BLaER1 (cell line): ENCODE results near the gene ERAL1.
A peak's percentile ranks its signal among the peaks of the same experiment; 100 is the strongest.
"Not testable (repeated sequence)": the region's sequence is repeated elsewhere in the genome, so short reads cannot be mapped to it uniquely, and the experiment has no call there.

Experiments
- H3K27ac ChIP-seq: shearing (Covaris generic); formaldehyde crosslinking; 2 replicates; pipeline ENCODE4 v1.8.1; 2022
- H3K27me3 ChIP-seq: shearing (Covaris generic); formaldehyde crosslinking; 2 replicates; pipeline ENCODE4 v1.8.1; 2022
- H3K36me3 ChIP-seq: shearing (Covaris generic); formaldehyde crosslinking; 2 replicates; pipeline ENCODE4 v1.8.1; 2022
- H3K4me1 ChIP-seq: shearing (Covaris generic); formaldehyde crosslinking; 2 replicates; pipeline ENCODE4 v1.8.1; 2022
- H3K4me2 ChIP-seq: shearing (Covaris generic); formaldehyde crosslinking; 2 replicates; pipeline ENCODE4 v1.8.1; 2022
- H3K4me3 ChIP-seq: shearing (Covaris generic); formaldehyde crosslinking; 2 replicates; pipeline ENCODE4 v1.8.1; 2022
- H3K9ac ChIP-seq: shearing (Covaris generic); formaldehyde crosslinking; 2 replicates; pipeline ENCODE4 v1.8.1; 2022
- H3K9me3 ChIP-seq: shearing (Covaris generic); formaldehyde crosslinking; 2 replicates; pipeline ENCODE4 v1.8.1; 2022
- H4K20me1 ChIP-seq: shearing (Covaris generic); formaldehyde crosslinking; 2 replicates; pipeline ENCODE4 v1.8.1; 2022
- Cebpa-rat ChIP-seq: shearing (Covaris generic); IDR thresholded peaks from 2 replicates; pipeline ENCODE4 v1.8.1; 2022

ERAL1 gene

DNA sequence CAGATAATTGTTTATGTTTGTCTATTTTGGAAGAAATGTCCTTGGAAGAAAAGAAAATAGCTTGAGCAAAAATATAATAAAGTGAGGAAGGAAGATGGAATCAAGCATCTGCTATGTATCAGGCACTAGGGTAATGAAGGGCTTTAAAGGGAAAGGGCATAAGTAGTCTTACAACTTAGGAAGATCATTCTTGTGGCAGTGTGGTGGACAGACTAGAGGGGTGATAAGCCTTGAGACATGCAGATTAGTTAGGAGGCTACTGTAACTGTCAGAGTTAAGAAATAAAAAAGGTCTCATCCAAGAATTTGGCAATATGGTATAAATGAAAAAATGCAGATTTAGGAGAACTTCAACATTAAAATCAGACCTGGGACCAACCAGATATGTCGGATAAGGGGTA lies 27.1 kb upstream of the ERAL1 start:
- H3K36me3 ChIP-seq = peaks cover 30% of the 10 kb centered on the region

DNA sequence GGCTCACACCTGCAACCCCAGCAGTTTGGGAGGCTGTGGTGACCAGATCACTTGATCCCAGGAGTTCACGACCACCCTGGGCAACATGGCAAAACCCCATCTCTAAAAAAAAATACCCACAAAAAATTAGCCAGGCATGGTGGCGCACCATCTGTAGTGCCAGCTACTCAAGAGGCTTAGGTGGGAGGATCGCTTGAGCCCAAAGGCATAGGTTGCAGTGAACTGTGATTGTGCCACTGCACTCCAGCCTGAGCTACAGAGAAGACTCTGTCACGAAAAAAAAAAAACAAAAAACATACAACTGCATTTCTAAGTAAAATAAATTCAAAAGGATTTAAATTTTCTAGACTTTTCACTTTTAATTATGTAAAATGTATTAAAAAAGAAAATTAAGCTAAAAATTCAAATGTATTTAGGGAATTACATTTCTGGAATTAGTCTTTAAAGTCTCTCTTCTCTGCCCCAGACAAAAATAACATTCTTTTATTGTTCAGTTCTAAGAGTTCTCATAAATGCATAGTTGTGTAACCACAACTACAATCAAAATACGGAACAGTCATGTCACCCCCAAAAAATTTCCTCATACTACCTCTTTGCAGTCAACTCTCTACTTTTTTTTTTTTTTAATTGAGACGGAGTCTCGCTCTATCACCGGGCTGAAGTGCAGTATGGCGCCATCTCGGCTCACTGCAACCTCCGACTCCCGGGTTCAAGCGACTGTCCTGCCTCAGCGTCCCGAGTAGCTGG lies 26.3 kb upstream of the ERAL1 start:
- H3K9ac ChIP-seq = no peak overlapping the region
- no peaks in the 10 kb centered on the region for H3K9me3 ChIP-seq
- H3K4me1 ChIP-seq = no peaks in the 10 kb centered on the region
- TF ChIP-seq Cebpa-rat = no peak
- no peak overlapping the region for H3K4me3 ChIP-seq
- no peak overlapping the region for H3K27ac ChIP-seq
- H3K36me3 ChIP-seq = peaks cover 30% of the 10 kb centered on the region
- no peak overlapping the region for H3K4me2 ChIP-seq
- H3K27me3 ChIP-seq = no peaks in the 10 kb centered on the region
- H4K20me1 ChIP-seq = peaks cover 30% of the 10 kb centered on the region

More for the DNA sequence above, 27.1 kb upstream of the ERAL1 start:
- Histone ChIP-seq H3K4me1 (no peaks in the 10 kb centered on the region), H3K4me2 (no peak overlapping the region), H3K4me3 (no peak overlapping the region), H3K27ac (no peak overlapping the region), H3K9ac (no peak overlapping the region), H4K20me1 (peaks cover 31% of the 10 kb centered on the region; the same call in 1 of the 2 replicates), H3K27me3 (no peaks in the 10 kb centered on the region), H3K9me3 (no peaks in the 10 kb centered on the region)
- TF ChIP-seq Cebpa-rat = no peak

DNA sequence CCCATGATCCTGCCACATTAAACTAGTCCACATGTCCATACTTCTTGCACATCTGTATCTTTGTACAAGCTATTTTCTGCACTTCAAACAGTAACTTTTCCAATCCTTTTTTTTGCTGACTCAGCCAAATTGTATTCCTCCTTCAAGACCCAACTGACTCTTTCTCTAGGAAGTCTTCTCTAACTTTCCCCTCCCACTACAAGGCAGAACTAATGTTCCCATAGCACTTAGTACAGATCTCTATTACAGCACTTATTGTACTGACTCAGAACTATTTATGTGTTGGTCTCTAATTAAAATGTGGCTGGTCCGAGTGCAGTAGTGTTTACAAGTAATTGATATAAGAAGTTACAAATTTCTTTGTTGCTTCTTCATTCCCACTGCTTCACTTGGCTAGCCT lies 20.4 kb upstream of the ERAL1 start:
- Histone ChIP-seq H3K9me3 (no peaks in the 10 kb centered on the region), H3K27ac (no peak overlapping the region), H3K4me1 (peaks cover 30% of the 10 kb centered on the region), H4K20me1 (peaks cover 71% of the 10 kb centered on the region), H3K27me3 (no peaks in the 10 kb centered on the region), H3K36me3 (peaks cover 22% of the 10 kb centered on the region), H3K4me2 (0 out of 2 replicates have a peak overlapping the region, but pooled peaks have one; percentile 45), H3K9ac (no peak overlapping the region), H3K4me3 (no peak overlapping the region)
- no peak for TF ChIP-seq Cebpa-rat

DNA sequence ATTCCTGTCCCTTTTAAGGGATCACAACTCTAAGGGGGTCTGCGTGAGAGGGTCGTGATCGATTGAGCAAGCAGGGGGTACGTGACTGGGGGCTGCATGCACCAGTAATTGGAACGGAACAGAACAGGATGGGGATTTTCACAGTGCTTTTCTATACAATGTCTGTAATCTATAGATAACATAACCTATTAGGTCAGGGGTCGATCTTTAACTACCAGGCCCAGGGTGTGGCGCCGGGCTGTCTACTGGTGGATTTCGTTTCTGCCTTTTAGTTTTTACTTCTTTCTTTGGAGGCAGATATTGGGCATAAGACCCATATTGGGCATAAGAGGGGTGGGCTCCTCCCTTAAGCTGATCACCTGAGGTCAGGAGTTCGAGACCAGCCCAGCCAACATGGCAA lies 18.3 kb upstream of the ERAL1 start:
- H3K36me3 ChIP-seq, H3K27ac ChIP-seq, H3K9ac ChIP-seq, H3K4me2 ChIP-seq, H3K4me3 ChIP-seq, H3K27me3 ChIP-seq, H3K9me3 ChIP-seq: not testable (repeated sequence)
- Histone ChIP-seq H4K20me1 (peaks cover 84% of the 10 kb centered on the region), H3K4me1 (peaks cover 51% of the 10 kb centered on the region)

DNA sequence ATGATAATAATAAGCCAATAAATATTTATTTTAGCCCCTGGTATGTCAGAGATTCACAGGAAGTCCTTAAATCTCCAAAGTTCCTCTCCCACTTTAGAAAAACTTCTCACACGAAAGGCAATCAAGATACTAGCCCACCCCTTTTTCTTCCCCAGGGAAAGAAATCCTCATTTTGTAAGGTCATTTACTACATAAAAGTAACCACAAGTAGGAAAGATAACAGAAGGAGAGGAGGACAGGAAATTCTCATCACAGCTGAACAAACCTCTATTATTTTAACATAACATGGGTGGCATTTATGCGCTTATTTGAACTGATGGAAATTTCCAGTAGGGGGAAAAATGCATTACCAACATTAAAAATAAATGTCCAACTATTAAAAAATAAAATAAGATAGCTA lies 15.6 kb upstream of the ERAL1 start:
- peaks cover 78% of the 10 kb centered on the region for H4K20me1 ChIP-seq
- H3K4me1 ChIP-seq = peaks cover 61% of the 10 kb centered on the region
- no peak for TF ChIP-seq Cebpa-rat
- no peak overlapping the region for H3K9ac ChIP-seq
- no peaks in the 10 kb centered on the region for H3K27me3 ChIP-seq
- no peaks in the 10 kb centered on the region for H3K9me3 ChIP-seq
- H3K36me3 ChIP-seq = no peaks in the 10 kb centered on the region
- no peak overlapping the region for H3K4me3 ChIP-seq
- peak overlapping the region; percentile 99 for H3K4me2 ChIP-seq
- peak overlapping the region; percentile 22; the same call in 1 of the 2 replicates for H3K27ac ChIP-seq

DNA sequence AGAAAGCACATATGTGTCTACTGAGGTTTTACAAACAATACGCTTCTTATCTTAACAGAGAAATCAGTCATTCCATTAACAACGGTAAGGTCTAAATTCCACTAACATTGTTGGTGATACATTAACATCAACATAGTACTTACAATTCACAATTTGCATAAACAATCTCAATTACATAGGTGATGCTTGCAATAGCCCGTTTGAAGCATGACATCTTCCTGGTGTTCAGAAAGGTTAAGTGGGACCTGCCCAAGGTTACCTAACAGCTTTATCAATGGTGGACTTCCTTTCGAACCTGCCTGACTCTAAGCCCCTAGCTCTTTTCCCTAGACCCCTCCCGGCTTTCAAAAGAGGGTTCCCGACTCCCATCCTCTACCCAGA lies 12.9 kb upstream of the ERAL1 start:
- H3K9me3 ChIP-seq = no peaks in the 10 kb centered on the region
- peaks cover 48% of the 10 kb centered on the region for H3K4me1 ChIP-seq
- H3K9ac ChIP-seq = peak overlapping the region; percentile 92
- H3K4me3 ChIP-seq = peak overlapping the region; percentile 95
- H4K20me1 ChIP-seq = peaks cover 51% of the 10 kb centered on the region
- TF ChIP-seq Cebpa-rat = no peak
- H3K4me2 ChIP-seq = peak overlapping the region; percentile 99
- no peaks in the 10 kb centered on the region for H3K36me3 ChIP-seq
- no peaks in the 10 kb centered on the region for H3K27me3 ChIP-seq
- peak overlapping the region; percentile 84 for H3K27ac ChIP-seq

DNA sequence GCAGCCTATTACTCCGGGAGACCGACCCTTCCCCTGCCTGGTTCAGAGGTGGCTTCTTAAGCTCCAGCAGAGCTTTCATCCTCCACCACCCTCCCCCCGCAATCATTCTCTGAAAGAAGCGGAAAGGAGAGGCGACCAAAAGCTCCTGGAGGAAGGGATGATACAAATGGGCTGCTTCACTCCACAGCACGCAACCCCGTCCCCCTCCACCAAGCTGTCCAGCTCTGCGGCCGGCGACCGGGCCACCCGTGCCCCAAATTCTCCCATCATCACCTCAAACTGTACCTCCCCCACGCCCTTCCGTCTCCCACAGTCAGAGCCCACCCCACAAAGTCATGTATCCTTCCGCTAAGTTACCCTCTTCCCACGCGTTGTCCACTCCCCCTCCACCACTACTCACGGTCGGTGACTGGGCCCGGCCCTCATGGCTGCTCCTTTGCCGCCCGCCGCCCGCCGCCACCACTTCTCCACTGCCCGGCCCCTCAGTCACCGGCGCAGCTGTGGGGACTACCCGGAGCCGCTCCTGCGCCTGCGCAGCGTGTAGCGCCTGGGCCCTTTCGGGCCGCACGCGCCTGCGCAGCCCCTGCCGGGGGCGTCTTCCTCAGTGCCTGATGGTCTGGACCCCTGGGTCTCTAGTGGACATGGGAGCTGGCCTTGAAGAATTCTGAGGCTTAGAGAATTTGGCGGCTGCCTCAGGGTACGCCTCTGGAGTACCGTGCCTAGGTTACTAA lies 12.4 kb upstream of the ERAL1 start, which contains the start of gene FAM222B:
Gene FAM222B (minus strand): TSS at position 509 of the 731 bp plus-strand sequence. CDS start 76,123 bp downstream, outside the sequence.
- peak within 1 kb of the TSS; percentile 92 for H3K9ac ChIP-seq
- H3K4me3 ChIP-seq = peak within 1 kb of the TSS; percentile 95
- no peak for TF ChIP-seq Cebpa-rat
- H3K36me3 ChIP-seq = no peaks in the 10 kb centered on the region
- H3K9me3 ChIP-seq = no peaks in the 10 kb centered on the region
- peak within 1 kb of the TSS; percentile 99 for H3K4me2 ChIP-seq
- peak within 1 kb of the TSS; percentile 84 for H3K27ac ChIP-seq
- peaks cover 48% of the 10 kb centered on the region for H3K4me1 ChIP-seq
- no peaks in the 10 kb centered on the region for H3K27me3 ChIP-seq
- peaks cover 47% of the 10 kb centered on the region for H4K20me1 ChIP-seq

DNA sequence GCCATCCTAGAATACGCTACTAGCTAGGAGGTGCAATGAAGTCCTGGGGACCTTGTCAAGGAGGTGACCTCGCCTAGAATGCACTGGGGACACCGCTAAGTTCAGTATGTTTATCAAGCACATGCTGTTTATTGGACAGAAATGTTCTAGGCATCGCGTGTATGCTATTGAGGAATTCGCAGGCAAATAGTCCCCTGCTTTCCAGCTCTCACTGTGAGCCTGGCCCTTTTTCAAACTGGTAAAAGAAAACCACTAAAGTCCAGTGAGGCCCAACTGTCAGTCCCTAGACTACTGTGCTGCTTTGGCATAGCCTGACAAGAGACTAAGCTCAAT lies 11.0 kb upstream of the ERAL1 start:
- Histone ChIP-seq H3K4me3 (no peak overlapping the region), H3K27me3 (no peaks in the 10 kb centered on the region), H4K20me1 (peaks cover 33% of the 10 kb centered on the region), H3K9me3 (no peaks in the 10 kb centered on the region), H3K27ac (no peak overlapping the region), H3K36me3 (no peaks in the 10 kb centered on the region), H3K9ac (no peak overlapping the region), H3K4me2 (no peak overlapping the region), H3K4me1 (peaks cover 37% of the 10 kb centered on the region)
- no peak for TF ChIP-seq Cebpa-rat

DNA sequence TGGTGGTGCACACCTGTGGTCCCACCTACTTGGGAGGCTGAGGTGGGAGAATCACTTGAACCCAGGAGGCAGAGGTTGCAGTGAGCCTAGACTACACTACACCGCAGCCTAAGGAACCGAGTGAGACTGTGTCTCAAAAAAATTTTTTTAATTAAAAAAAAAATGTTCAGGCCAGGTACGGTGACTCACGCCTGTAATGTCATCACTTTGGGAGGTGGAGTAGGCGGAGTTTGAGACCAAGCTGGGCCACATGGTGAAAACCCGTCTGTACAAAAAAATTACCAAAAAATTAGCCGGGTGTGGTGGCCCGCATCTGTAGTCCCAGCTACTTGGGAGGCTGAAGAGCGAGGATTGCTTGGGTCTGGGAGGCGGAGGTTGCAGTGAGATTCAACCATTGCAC lies 8.6 kb upstream of the ERAL1 start:
- Histone ChIP-seq H4K20me1 (0 out of 2 replicates have a peak, but pooled peaks cover 9% of the 10 kb centered on the region), H3K4me3 (no peak overlapping the region), H3K36me3 (no peaks in the 10 kb centered on the region), H3K9ac (no peak overlapping the region), H3K27ac (no peak overlapping the region), H3K9me3 (no peaks in the 10 kb centered on the region), H3K27me3 (no peaks in the 10 kb centered on the region), H3K4me2 (no peak overlapping the region), H3K4me1 (peaks cover 12% of the 10 kb centered on the region)
- TF ChIP-seq Cebpa-rat = no peak

DNA sequence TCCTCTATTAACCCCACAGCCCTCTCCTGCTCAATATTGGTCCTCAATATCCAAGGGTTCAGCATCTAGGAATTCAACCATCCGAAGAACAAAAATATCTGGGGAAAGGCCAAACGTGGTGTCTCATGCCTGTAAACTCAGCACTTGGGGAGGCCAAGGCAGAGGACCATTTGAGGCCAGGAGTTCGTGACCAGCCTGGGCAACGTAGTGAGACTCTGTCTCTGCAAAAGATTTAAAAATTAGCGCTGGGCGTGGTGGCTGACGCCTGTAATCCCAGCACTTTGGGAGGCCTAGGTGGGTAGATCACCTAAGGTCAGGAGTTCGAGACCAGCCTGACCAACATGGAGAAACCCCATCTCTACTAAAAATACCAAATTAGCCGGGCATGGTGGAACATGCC lies 8.1 kb upstream of the ERAL1 start:
- H3K27ac ChIP-seq, H3K36me3 ChIP-seq, H3K4me2 ChIP-seq, H3K9ac ChIP-seq, H3K4me1 ChIP-seq, H4K20me1 ChIP-seq, H3K9me3 ChIP-seq, H3K4me3 ChIP-seq, H3K27me3 ChIP-seq: not testable (repeated sequence)

DNA sequence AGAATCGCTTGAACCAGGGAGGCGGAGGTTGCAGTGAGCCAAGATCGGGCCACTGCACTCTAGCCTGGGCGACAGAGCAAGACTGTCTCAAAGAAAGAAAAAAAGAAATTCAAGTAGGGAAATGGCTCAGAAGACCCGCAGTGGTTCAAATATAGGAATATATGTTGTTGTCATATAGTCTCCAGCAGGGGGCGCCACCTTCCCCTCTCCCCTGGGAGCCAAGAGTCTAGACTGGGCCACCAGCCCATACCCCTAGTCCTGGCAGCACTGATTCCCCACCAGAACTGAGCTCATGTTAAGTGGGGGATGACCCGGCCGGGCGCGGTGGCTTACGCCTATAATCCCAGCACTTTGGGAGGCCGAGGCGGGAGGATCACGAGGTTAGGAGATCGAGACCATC lies 6.1 kb upstream of the ERAL1 start:
- not testable (repeated sequence) for H4K20me1 ChIP-seq, H3K4me2 ChIP-seq, H3K9me3 ChIP-seq, H3K27ac ChIP-seq, H3K4me1 ChIP-seq, H3K27me3 ChIP-seq, H3K36me3 ChIP-seq, H3K9ac ChIP-seq, H3K4me3 ChIP-seq
